Mesangial cell (primary cell): ENCODE results near the gene INA. TPM values are rescaled to one million over a fixed set of nuclear protein-coding genes. Genes with fewer than 3 reads are reported as not detected.

Experiments used
- total RNA-seq: library from RNA; depleted of rRNA; stranded (reverse); fragments of >200 nt; gene quantifications from 2 replicates; pipeline ENCODE4 v1.2.3, GENCODE V29; 2015

The INA gene
- 2.7 and 2.9 TPM in 2 replicates for total RNA-seq

GRCh38 chr10:103276896-103277712, at the start of gene INA:
Gene INA, plus strand, starts transcription at chr10:103277138. Its CDS starts 74 bp downstream, at chr10:103277212.

DNA sequence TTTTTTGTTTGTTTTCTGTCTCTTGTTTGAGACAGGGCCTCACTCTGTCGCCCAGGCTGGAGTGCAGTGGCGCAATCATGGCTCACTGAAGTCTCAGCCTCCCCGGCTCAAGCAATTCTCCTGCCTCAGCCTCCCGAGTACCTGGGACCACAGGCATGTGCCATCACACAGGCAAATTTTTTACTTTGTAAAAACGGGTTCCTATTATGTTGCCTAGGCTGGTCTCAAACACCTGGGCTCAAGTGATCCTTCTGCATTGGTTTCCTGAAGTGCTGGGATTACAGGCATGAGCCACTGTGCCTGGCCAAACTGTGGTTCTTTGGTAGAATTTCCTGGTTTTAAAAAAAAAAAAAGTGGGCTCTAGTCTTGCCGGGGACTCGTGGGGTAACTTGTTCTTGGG, 31.4 kb upstream of the INA start, which contains the start of gene RPEL1:
TSS of gene RPEL1 (plus strand) at position 301 of the 400 bp plus-strand sequence. CDS start 110 bp downstream, outside the sequence.

Other genes starting within 250 kb of the INA start
- 30.6 and 35.5 TPM in 2 replicates for gene NT5C2, start 83.9 kb upstream of the INA start, total RNA-seq
- gene RPEL1, start 31.3 kb upstream of the INA start, total RNA-seq = not detected in 2 replicates
- gene PCGF6, start 74.0 kb downstream of the INA start, total RNA-seq = 8.0 and 9.0 TPM in 2 replicates
- gene TAF5, start 90.8 kb downstream of the INA start, total RNA-seq = 2.2 and 4.9 TPM in 2 replicates
- 110 and 173 TPM in 2 replicates for gene ATP5MK, start 119.3 kb downstream of the INA start, total RNA-seq
- 25.2 and 31.9 TPM in 2 replicates for gene PDCD11, start 119.5 kb downstream of the INA start, total RNA-seq
- 3.9 and 10.3 TPM in 2 replicates for gene CALHM2, start 175.2 kb downstream of the INA start, total RNA-seq
- not detected in 2 replicates for gene CALHM1, start 181.8 kb downstream of the INA start, total RNA-seq
- not detected in 2 replicates for gene CALHM3, start 202.1 kb downstream of the INA start, total RNA-seq
- gene NEURL1, start 216.6 kb downstream of the INA start, total RNA-seq = 0.33 and 0.51 TPM in 2 replicates